Measurements from ENCODE around the gene TPM4. TPM values are rescaled to one million over a fixed set of nuclear protein-coding genes. Genes with fewer than 3 reads are reported as not detected.

Gene TPM4
- total RNA-seq, 2 donors from 2014 or later = 280 to 300 TPM

- intact Hi-C loops (cut with DNase I, micrococcal nuclease) = no loop called here
- ATAC-seq (no peak), DNase-seq (no peak)
These were observed 11.9 kb upstream of the TPM4 start for GRCh38 chr19:16064209-16064889.

GRCh38 chr19:16066611-16067104 is 9.6 kb upstream of the TPM4 start:
- ATAC-seq = peak; percentile 54
- intact Hi-C loops (cut with DNase I, micrococcal nuclease) = no loop called here
- DNase-seq = peak; percentile 76

- peak; percentile 47 for ATAC-seq
- intact Hi-C loops (cut with DNase I, micrococcal nuclease) = no loop called here
- DNase-seq = peak; percentile 74 to 86
These were observed 8.9 kb upstream of the TPM4 start for GRCh38 chr19:16067205-16067938.

- intact Hi-C loops (cut with DNase I, micrococcal nuclease) = no loop called here
- ATAC-seq (no peak), DNase-seq (peak in 1 of 2 donors; percentile 14)
These were observed 7.5 kb upstream of the TPM4 start for GRCh38 chr19:16068696-16069259.

GRCh38 chr19:16069813-16070365 is 6.4 kb upstream of the TPM4 start:
- DNase-seq = no peak
- no peak for ATAC-seq
- intact Hi-C loops (cut with DNase I, micrococcal nuclease) = no loop called here

- peak; percentile 95 to 98 for DNase-seq
- ATAC-seq = peak; percentile 81
- intact Hi-C loops (cut with DNase I, micrococcal nuclease) = no loop called here
These were observed 5.8 kb upstream of the TPM4 start for GRCh38 chr19:16070366-16070990.

GRCh38 chr19:16071072-16071691 is 5.1 kb upstream of the TPM4 start:
- intact Hi-C loops (cut with DNase I, micrococcal nuclease) = no loop called here
- DNase-seq (peak in 1 of 2 donors; percentile 42), ATAC-seq (no peak)

- intact Hi-C loops (cut with DNase I, micrococcal nuclease) = no loop called here
- ATAC-seq (no peak), DNase-seq (peak; percentile 23 to 31)
These were observed 2.8 kb upstream of the TPM4 start for GRCh38 chr19:16073481-16073880.

- no peak for ATAC-seq
- peak; percentile 9 to 28 for DNase-seq
- intact Hi-C loops (cut with DNase I, micrococcal nuclease) = no loop called here
These were observed 2.3 kb upstream of the TPM4 start for GRCh38 chr19:16073988-16074387.

GRCh38 chr19:16074488-16075365 is 1.6 kb upstream of the TPM4 start:
- intact Hi-C loops (cut with DNase I, micrococcal nuclease) = no loop called here
- DNase-seq = peak; percentile 14 to 22
- no peak for ATAC-seq

GRCh38 chr19:16075430-16076153 is 703 bp upstream of the TPM4 start:
- no peak for ATAC-seq
- intact Hi-C loops (cut with DNase I, micrococcal nuclease) = no loop called here
- DNase-seq = peak; percentile 23 to 30

- DNase-seq (peak; percentile 58 to 87), ATAC-seq (peak; percentile 52)
- intact Hi-C loops (cut with DNase I, micrococcal nuclease) = no loop called here
These were observed 790 bp downstream of the TPM4 start for GRCh38 chr19:16076958-16077611.

- DNase-seq (peak; percentile 41 to 42), ATAC-seq (no peak)
- intact Hi-C loops (cut with DNase I, micrococcal nuclease) = no loop called here
These were observed 1.9 kb downstream of the TPM4 start for GRCh38 chr19:16077984-16078758.

GRCh38 chr19:16078759-16079707 is 2.7 kb downstream of the TPM4 start:
- intact Hi-C loops (cut with DNase I, micrococcal nuclease) = no loop called here
- peak; percentile 31 for ATAC-seq
- peak; percentile 73 to 80 for DNase-seq

Measured in left colon (tissue), 2 donors.